GM21360 (cell line): ENCODE results near the gene LRIF1.
"Not testable (repeated sequence)": the region's sequence is repeated elsewhere in the genome, so short reads cannot be mapped to it uniquely, and the experiment has no call there.

Experiments used
- ATAC-seq: cut with Tn5 transposase; IDR thresholded peaks from one replicate; pipeline ENCODE4 v1.9.1; 2021; ENCODE audit warnings: mild to moderate bottlenecking, moderate library complexity; ENCODE audit not compliant: unreplicated experiment

The LRIF1 gene

DNA sequence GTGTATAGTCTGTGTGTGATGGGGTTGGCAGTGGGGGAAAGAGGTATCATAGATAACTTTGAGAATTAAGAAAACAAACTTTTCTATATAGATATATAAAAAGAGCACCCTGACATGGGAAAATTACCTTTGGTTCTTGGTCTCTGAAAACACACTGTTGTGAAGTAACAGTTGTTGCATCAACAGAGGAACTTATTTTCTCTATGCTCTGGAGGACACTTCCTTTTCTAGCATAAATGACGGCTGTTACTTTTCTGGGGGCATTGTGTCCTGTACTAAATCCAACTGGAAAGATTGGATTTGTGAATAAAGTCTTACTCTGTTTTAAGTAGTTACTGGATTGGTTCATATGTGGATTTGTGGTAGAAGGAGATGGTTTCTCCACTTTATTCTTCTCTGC lies 12.6 kb downstream of the LRIF1 start:
- ATAC-seq, result no peak

DNA sequence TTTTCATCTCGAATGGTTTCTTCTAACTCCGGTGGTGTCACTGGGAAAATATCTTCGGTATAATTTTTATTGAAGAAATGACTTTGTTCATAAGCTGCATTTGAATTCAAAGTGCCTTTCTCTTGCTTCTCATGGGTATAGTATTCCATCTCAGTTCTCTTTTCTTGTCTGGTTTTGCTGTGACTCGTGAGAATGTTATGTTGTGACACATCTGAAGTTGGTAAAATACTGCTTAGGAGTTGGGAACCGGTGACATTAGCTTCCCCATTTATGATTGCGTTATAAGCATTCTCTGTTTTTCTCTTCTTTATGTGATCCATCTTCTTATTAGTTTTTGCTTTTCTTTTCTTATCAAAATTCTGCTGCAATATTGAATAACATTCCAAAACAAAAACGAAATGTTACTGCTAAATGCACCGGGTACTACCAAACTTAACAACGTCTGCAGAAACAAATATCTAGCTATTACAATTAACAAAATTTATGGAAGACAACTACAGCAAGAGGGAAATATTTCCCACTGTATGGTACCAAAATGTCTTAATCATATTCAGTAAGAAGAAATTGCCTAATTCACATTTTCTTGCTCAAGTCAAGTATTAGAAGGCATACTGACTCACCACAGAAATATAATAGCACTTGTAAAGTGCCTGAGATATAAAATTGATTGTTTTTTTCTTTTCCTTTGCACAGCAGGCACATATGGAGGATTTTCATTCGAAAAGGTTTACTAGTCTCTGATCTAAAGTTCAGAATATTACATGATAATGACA lies 15.5 kb downstream of the LRIF1 start:
- ATAC-seq, result no peak

DNA sequence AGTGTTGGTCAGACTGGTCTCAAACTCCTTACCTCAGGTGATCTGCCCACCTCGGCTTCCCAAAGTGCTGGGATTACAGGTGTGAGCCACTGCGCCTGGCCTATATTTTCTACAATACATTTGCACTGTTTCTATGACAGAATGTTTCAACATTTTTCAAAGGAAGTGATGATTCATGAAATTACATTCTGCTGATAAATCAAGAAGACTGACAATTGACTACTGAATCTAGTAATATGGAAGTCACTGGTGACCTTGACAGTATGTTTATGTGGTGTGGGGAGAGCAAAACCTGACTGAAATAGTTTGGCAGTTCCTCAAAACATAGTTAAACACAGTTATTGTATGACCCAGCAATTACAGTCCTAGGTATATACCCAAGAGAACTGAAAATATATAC lies 18.1 kb downstream of the LRIF1 start:
- ATAC-seq, result no peak

DNA sequence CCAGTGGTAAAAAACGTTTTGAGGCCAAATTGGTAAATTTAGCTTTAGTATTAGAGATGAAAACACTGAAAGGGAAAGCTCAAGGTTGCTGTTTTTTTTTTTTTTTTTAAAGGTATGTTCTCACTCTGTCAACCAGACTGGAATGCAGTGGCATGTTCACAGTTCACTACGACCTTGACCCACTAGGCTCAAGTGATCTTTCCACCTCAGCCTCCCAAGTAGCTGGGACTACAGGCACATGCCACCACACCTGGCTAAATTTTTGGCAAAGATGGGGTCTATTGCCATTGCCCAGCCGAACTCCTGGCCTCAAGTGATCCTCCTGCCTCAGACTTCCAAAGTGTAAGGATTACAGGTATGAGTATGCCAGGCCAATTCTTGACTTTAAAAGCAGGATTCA lies 18.9 kb downstream of the LRIF1 start:
- no peak for ATAC-seq

DNA sequence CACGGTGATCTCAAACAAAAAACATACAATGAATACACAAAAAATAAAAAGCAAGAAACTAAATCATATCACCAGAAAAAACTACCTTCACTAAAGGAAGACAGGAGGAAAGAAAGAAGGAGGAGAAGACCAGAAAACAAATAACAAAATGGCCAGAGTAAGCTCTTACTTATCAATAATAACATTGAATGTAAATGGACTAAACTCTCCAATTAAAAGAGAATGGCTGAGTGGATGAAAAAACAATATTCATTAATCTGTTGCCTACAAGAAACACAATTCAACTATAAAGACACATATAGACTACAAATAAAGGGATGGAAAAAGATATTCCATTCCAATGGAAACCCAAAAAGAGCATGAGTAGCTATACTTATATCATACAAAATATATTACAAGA lies 27.2 kb downstream of the LRIF1 start:
- no peak for ATAC-seq

DNA sequence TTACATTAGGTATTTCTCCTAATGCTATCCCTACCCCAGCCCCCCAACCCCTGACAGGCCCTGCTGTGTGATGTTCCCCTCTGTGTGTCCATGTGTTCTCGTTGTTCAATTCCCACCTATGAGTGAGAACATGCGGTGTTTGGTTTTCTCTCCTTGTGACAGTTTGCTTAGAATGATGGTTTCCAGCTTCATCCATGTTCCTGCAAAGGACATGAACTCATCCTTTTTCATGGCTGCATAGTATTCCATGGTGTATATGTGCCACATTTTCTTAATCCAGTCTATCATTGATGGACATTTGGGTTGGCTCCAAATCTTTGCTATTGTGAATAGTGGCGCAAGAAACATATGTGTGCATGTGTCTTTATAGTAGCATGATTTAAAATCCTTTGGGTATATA lies 32.6 kb downstream of the LRIF1 start:
- ATAC-seq, result not testable (repeated sequence)

DNA sequence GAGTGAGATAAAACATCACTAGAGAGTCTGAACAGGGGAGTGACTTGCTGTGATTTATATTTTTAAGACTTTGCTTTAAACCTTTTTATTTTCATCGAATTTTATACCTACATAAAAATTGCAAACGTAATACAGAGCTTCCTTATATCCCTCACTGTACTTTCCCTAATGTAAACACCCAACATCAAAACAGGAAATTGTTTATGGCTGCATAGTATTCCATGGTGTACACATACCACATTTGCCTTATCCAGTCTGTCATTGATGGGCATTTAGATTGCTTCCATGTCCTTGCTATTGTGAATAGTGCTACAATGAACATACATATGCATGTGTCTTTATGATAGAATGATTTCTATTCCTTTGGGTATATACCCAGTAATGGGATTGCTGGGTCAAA lies 34.8 kb downstream of the LRIF1 start:
- ATAC-seq, result no peak

DNA sequence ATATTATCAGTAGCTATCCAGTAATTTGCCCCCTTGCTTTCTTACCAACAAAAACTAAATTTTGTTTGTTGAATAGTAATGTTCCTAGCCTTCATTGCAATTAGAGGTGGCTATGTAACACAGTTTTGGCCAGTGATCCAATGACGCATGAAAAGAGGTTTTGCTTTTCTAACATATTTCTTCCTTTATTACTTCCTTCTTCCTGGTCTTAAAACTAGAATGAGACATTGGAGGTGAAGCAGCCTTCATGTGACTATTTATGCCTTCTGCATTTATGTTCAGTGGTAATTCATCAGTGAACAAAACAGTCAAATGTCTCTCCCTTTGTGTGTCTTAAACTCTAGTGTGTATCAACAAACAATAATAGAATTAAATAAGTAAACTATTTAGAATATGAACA lies 35.5 kb downstream of the LRIF1 start:
- ATAC-seq, result no peak

DNA sequence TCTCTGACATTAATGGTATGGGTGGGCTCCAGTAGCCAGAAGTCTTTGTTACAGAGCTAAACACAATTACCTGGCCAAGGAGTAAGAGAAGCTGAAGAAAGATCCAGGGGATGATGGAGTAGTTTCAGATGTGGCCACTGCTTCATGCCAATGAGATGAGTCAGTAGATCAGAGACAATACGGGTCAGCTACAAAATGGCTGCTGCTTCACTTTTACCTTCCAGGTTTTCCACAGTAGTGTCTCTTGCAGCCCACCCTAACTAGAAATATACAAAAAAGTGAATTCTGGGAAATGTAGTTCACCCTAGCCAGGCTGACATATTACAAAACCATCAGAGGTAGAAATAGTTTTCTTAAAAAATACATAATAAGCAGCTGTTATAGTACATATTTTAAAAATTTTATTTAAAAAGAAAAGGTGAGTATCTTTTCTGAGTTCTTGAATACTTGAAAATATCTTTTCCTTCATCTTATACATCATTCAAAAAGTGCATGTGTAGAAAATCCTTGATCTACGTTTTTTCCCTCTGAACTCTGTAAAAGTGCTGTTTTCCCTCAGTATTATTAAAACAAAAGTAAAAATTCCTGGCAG lies 36.1 kb downstream of the LRIF1 start:
- no peak for ATAC-seq

DNA sequence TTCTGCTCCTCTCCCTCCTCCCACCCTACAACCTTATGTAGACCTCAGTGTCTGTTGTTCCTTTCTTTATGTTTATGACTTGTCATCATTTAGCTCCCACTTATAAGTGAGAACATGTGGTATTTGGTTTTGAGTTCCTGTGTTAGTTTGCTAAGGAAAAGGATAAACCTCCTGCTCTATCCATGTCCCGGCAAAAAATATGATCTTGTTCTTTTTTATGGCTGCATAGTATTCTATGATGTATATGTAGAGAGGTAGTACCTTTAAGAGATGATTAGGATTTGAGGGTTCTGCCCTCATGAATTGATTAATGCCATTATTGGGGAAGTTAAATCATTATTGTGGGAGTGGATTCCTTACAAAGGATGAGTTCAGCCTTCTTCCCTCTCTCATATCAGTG lies 41.8 kb downstream of the LRIF1 start:
- ATAC-seq, result no peak

DNA sequence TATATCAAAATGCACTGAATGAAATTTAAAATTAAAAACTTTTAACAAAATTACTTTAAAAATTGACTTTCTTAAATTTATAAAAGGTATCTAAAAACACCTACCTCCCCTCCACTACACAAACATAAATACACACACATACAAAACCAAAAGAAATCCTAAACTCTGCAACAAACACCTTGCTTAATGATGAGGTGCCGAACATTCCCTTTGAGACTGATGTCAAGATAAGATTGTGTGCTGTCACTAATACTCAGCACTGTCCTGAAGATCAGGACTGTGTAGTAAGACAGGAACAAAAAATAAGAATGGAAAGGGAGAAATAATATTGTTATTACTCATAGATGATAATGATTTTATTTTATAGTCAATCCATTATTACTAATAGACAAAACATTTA lies 45.7 kb downstream of the LRIF1 start:
- no peak for ATAC-seq

DNA sequence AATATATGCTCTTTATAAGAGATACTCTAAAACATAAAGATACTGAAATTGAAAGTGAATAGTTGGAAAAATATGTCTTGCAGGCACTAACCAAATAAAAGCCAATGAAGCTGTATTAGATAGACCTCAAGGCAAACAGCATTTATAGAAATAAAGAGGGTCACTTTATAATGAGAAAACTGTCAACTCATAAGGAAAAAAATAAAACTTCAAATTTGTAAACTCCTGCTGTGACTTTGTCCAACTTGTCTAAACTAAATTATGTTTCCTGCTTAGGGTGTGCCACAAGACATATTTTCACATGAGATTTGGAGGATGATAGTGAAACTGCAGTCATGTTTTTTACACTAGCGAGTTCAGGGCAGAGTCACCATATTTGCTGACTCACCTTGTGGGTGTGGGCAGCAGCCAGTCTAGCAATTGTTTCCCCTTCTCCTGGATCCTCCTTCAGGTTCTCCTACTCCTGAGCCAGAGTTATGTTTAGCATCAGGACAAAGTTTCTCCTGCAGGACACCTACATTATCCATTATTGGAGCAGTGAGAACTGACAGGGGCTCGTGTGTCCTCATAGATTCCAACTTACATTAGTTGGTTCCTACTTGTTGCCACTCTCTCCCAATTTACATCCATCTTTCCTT lies 46.9 kb downstream of the LRIF1 start:
- ATAC-seq, result no peak

DNA sequence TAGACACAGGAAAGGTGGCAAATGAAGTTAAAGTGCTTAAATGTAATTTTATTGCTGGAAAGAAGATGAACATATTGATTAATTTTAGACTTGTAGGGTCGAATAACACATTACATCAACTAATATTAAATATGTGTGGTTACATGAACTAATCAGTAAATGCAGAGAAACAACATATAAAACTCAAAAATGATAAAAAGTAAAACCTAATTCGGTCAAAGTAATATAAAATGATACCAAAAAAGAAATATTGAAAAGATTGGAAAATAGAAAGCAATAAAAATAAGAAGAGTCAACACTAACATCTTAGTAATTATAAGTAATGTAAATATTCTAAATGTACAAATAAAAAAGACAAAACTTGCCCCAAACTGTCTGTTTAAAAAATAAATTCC lies 47.5 kb downstream of the LRIF1 start:
- no peak for ATAC-seq

DNA sequence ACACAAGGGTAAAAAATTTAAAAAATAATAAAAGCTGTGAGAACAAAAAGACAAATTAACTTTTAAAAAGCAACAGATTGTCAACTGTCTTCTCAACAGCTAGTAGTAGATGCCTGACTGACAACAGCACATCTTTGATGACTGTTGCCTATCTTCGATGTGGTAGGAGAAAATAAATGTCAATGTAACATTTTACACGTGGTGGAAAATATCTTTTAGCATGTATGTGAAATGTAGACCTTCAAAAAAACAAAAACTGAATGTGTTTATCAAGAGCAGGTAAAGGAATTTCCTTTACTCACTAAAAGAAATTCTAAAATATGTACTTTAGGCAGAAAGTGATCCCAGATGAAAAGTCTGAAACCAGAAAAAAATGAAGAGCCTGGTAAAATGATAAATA lies 47.9 kb downstream of the LRIF1 start:
- ATAC-seq, result no peak

DNA sequence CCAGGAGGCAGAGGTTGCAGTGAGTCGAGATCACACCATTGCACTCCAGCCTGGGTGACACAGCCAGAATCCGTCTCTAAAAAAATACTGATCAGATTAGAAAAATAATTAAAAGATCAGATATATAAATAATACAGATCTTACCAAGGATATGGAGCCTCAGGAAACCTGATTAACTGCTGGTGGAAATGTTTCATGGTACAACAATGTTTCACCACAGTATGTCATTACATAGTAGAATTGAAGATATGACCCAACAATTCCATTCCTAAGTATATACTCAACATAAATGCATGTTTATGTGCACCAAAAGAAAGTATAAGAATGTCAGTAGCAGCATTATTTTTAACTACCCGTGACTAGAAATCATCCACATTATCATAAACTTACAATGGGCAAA lies 49.0 kb downstream of the LRIF1 start:
- ATAC-seq, result no peak

DNA sequence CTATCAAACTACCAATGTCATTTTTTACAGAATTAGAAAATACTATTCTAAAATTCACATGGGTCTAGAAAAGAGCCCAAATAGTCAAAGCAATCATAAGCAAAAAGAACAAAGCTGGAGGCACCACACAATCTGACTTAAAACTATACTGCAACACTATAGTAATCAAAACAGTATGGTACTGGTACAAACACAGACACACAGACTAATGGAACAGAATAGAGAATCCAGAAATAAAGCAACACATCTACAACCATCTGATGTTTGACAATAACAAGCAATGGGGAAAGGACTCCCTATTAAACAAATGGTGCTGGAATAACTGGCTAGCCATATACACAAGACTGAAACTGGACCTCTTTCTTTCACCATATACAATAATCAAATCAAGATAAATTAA lies 50.9 kb downstream of the LRIF1 start:
- no peak for ATAC-seq

DNA sequence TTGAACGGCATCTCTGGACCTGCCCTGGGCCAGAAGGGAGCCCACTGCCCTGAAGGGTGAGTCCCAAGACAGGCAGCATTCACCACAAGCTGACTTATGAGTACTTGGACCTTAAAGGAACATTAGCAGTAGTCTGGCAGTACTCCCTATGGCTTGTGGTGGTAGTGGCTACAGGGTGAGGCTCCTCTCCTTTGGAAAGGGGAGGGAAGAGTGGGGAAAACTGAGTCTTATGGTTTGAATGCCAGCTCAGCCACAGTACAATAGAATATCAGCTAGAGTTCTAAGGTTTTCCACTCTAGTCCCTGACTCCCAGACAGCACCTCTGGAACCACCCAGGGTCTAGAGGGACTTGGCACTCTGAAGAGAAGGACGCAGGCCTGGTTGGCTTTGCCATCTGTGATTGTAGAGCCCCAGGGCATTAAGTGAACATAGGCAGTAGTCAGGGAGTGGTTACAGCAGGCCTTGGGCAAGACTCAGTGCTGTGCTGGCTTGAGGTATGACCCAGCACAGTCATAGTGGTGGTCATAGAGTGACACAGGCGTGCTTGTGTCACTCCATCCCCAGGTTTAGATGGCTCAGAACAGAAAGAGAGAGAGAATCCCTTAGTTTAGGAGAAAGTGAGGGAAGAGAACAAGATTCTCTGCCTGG lies 59.7 kb downstream of the LRIF1 start:
- no peak for ATAC-seq

DNA sequence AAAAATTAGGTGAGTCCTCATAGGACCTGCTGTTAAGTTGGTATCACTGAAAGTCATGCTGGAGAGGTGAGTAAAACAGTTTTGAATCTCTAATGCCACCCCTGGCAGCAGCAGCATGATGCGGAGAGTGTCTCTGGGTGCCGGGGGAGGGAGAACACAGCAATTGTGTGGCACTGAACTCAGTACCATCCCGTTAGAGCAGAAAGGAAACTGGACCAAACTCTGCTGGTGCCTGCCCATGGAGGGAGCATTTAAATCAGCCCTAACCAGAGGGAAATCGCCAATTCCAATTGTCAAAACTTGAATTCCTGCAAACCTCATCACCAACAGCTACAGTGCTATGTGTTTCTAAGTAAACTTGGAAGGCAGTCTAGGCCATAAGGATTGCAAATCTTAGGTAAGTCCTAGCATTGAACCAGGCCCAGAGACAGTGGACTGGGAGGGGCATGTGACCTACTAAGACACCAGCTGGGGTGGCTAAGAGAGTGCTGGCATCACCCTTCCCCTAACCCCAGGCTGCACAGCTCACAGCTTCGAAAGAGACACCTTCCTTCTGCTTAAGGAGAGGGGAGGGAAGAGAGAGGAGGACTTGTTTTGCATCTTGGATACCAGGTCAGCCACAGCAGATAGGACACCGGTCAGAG lies 60.8 kb downstream of the LRIF1 start:
- no peak for ATAC-seq

DNA sequence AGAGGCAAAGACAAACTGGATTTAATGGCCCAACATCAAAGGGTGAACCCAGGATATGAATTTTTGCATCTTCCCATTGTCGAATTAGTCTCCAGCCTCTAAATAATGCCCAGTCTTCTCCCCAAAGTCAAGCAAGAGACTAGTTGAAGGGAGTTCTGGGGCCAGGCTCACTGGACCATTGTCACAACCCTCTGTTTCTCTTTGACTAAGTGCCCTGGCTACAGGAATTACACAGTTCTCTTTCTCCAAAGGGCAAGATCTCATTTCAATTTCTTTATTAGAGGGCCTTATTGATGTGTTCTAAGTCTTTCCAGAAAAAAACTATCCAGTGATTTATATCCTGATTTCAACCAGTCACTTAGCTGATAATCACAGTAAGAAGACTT lies 64.3 kb downstream of the LRIF1 start:
- no peak for ATAC-seq

DNA sequence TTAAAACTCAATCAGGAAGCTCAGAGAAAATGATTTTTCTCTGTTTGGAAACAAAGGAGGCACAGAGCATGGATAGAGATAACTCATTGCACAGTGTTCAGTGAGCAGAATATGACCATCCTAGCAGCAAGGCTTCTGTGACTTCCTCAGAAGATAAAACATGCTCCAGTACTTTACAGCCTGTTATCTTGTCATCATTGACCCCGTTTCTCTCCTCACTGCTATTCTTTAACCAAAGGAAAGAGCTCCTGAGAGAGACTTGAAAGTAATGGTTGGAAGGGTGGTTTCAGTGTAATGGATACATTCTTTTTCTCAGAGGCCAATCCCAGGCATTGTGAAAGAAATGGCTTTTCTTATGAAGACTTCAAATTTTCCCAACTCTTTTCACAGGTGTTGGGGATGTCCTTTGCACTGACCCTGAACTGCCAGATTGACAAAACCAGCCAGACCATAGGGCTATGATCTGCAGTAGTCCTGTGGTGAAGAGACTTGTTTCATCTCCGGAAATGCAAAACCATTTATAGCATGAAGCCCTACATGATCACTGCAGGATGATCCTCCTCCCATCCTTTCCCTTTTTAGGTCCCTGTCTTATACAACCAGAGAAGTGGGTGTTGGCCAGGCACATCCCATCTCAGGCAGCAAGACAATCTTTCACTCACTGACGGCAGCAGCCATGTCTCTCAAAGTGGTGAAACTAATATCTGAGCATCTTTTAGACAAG lies 64.8 kb downstream of the LRIF1 start:
- ATAC-seq, result no peak

DNA sequence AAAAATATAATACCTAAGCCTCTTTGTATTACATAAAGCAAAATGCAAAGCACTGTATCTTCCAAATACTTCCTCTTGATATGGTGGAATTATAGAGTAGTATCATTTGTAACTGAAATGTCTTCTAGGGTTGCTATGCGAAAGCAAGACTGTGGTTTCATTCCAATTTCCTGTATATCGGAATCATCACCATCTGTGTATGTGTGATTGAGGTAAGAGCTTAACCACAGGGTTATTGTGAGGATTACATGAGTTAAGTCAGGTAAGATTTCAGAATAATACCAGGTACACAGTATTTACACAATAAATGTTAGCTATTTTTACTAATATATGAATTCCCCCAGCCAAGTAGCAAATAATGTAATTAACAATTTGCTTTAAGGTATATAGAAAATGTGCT lies 66.0 kb downstream of the LRIF1 start:
- ATAC-seq, result no peak
